Measurements from ENCODE around the gene DAP3. TPM values are rescaled to one million over a fixed set of nuclear protein-coding genes. Genes with fewer than 3 reads are reported as not detected.

Gene DAP3
- total and polyA plus RNA-seq, 2 of the 8 experiments (the other 6 are each of a cell fraction or from before 2014, with no cell fraction given) = 66.3 to 87.1 TPM

GRCh38 chr1:155650231-155650757 lies 38.6 kb upstream of the DAP3 start:
- Histone ChIP-seq H3K23me2 (ENCODE audit: low read depth, low read length) (no peaks in the 10 kb centered on the region), H3K4ac (replicated peaks; ENCODE audit: insufficient read length, low read depth, low read length) (no peak overlapping the region), H3K27me3 (replicated peaks in 1 of 4; ENCODE audit: control insufficient read depth in 3 of 4, extremely low read depth in 1 of 4, insufficient read depth in 3 of 4, low read length in 3 of 4) (no peaks in the 10 kb centered on the region; a peak in 1 of 7 replicates), H4K91ac (replicated peaks; ENCODE audit: insufficient read length, low read length) (no peak overlapping the region), H3K23ac (ENCODE audit: insufficient read length) (no peak overlapping the region), H2AK5ac (ENCODE audit: low read depth, low read length) (no peak overlapping the region), H3K79me2 (ENCODE audit: control insufficient read depth in 1 of 2, insufficient read depth in 2 of 2, low read length in 2 of 2) (no peaks in the 10 kb centered on the region), H3K14ac (ENCODE audit: insufficient read length) (no peak overlapping the region), H3K4me2 (ENCODE audit: insufficient read depth in 1 of 2, low read depth in 2 of 2, low read length in 2 of 2) (no peak overlapping the region), H3K4me3 (ENCODE audit: extremely low read depth in 1 of 4, insufficient read depth in 2 of 4, low read depth in 3 of 4, low read length in 4 of 4) (no peak overlapping the region), H4K8ac (ENCODE audit: extremely low read depth, insufficient read depth, low read length) (no peak overlapping the region), H3K4me1 (replicated peaks in 1 of 4; ENCODE audit: control insufficient read depth in 3 of 4, insufficient read depth in 4 of 4, low read length in 3 of 4) (no peaks in the 10 kb centered on the region), H4K20me1 (replicated peaks in 1 of 2; ENCODE audit: control insufficient read depth in 1 of 2, insufficient read depth in 2 of 2, low read length in 2 of 2) (no peaks in the 10 kb centered on the region), H3K36me3 (ENCODE audit: control insufficient read depth in 2 of 4, insufficient read depth in 4 of 4, low read length in 3 of 4) (no peaks in the 10 kb centered on the region), H2BK5ac (ENCODE audit: low read depth, low read length) (no peak overlapping the region), H2BK15ac (ENCODE audit: low read length) (no peak overlapping the region), H3K9ac (replicated peaks in 1 of 4; ENCODE audit: extremely low read depth in 1 of 4, low read depth in 3 of 4, low read length in 3 of 4) (no peak overlapping the region), H3K79me1 (ENCODE audit: low read depth, low read length) (no peaks in the 10 kb centered on the region), H3K18ac (ENCODE audit: extremely low read depth, low read length) (no peak overlapping the region), H3K27ac (ENCODE audit: low read depth, low read length) (no peak overlapping the region), H2BK20ac (ENCODE audit: low read length) (no peak overlapping the region), H4K5ac (ENCODE audit: insufficient read length, low read depth, low read length) (no peak overlapping the region), H2AFZ (ENCODE audit: low read length) (no peak overlapping the region), H3K56ac (replicated peaks; ENCODE audit: insufficient read length, low read depth, low read length) (no peak overlapping the region), H2BK12ac (ENCODE audit: low read depth, low read length) (no peak overlapping the region), H2BK120ac (replicated peaks; ENCODE audit: low read depth, low read length) (no peak overlapping the region), H3K9me3 (ENCODE audit: insufficient read depth in 2 of 2, low read depth in 1 of 2, low read length in 1 of 2) (0 out of 4 replicates have a peak, but pooled peaks cover 0 to 5% of the 10 kb centered on the region in 2 experiments)
- FAIRE-seq (no peak), DNase-seq (ENCODE audit: low read depth in 1 of 2, low spot score in 2 of 2) (no peak)
- 88% methylated on average over 7 of the region's 7 CpGs; no CpG with 5 or more reads in 1 of the 2 experiments for WGBS, 2 experiments (ENCODE audit: extremely low coverage in 1 of 2, insufficient coverage in 1 of 2, insufficient read length in 1 of 2, insufficient replicate concordance in 2 of 2, low coverage in 1 of 2, low lambda C conversion rate in 2 of 2, missing lambda C conversion rate in 1 of 2)
- ChIA-PET POLR2A (ENCODE audit: partially characterized antibody) (no interaction called here), CTCF (ENCODE audit: partially characterized antibody) (interaction anchor here (1.3 kb wide), 1 partner anchor 399 kb away, joined by 3 read pairs; no protein-coding TSS in a partner anchor)
- TF ChIP-seq RXRA (IDR thresholded peaks at IDR 0.05; ENCODE audit: insufficient read depth, low read depth, low read length) (no peak), EP300 (IDR thresholded peaks at IDR 0.05; ENCODE audit: borderline replicate concordance in 1 of 2, low read depth in 2 of 2, low read length in 2 of 2) (no peak), POU5F1 (IDR thresholded peaks at IDR 0.05; ENCODE audit: low read depth, low read length) (no peak), TCF12 (IDR thresholded peaks at IDR 0.05; ENCODE audit: low read depth, low read length) (no peak), CHD1 (IDR thresholded peaks at IDR 0.05; ENCODE audit: low read depth, low read length) (no peak), SP2 (IDR thresholded peaks at IDR 0.05; ENCODE audit: low read length) (no peak), JUN (IDR thresholded peaks at IDR 0.05; ENCODE audit: low read depth, low read length) (no peak), TEAD4 (IDR thresholded peaks at IDR 0.05; ENCODE audit: low read depth, low read length) (no peak)
